Hematopoietic multipotent progenitor cell treated with erythropoietin and hydrocortisone succinate and interleukin-3 and kit ligand, for 4 days (in vitro differentiated cells): Measurements from ENCODE around the gene MITF.
"Not testable (repeated sequence)": the region's sequence is repeated elsewhere in the genome, so short reads cannot be mapped to it uniquely, and the experiment has no call there.

Experiments
- DNase-seq: peaks from one replicate; pipeline ENCODE4 v3.0.0-alpha.2; 2015

MITF gene

DNA sequence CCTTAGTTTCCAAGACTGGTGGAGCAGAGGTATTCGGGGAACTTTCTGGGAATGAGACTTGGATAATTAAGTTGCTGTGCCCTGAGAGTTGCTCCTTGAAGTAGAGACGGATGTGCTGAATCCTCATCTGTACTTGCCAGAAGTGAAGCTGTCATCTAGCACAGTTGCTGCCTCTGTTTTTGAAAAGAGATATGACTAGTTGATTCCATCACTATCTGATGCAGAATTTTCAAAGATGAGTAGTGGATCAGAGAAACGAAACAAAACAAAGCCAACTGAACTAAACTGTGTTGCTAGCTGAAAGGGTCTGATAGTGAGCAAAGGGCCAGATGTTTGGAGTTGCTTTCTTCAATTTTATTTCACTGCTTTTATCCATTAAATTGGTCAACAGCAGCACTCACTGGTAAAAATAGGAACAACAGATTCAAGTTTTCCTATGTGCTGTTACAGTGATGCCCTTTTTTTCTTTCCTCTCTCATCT lies 52.7 kb downstream of the MITF start:
- peak; percentile 90 for DNase-seq

DNA sequence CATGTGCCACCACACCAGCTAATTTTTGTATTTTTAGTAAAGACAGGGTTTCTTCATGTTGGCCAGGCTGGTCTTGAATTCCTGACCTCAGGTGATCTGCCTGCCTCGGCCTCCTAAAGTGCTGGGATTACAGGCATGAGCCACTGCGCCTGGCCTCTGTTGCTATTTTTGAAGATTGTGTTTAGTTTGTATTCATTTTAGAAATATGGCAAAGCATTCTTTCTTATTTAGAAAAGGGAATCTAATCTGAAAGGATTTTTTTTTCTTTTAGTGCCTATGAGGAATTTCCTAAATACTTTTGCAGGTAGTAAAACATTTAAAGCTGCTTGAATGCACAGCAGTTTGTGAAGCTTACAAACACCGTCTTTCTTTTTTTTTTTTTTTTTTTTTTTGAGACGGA lies 56.9 kb downstream of the MITF start:
- DNase-seq = not testable (repeated sequence)

DNA sequence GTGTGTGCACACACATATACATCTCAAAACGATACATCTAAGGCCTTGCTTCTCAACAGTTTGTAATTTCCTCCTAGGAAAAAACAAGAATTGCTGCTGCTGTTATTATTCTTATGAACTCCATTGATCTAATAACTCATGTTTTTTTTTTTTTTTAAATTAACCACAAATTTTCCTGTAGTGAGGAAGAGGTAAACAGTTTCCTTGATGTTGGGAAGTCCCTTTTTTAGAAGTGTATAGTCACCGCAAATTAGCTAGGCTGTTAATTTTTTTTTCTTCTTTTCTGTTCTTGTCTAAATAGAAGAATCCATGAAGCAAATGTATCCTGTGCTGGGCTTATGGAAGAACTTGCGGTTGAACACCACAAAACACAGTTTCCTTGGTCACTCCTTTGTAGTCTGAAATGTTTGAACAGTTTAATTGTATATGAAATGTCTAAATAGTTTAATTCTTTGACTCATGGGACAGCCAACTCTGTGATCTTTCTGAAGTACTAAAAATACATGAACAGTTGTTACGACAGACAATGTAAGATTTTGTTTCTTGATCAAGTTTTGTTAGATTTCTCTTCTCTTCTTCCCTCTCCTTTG lies 64.5 kb downstream of the MITF start:
- no peak for DNase-seq

DNA sequence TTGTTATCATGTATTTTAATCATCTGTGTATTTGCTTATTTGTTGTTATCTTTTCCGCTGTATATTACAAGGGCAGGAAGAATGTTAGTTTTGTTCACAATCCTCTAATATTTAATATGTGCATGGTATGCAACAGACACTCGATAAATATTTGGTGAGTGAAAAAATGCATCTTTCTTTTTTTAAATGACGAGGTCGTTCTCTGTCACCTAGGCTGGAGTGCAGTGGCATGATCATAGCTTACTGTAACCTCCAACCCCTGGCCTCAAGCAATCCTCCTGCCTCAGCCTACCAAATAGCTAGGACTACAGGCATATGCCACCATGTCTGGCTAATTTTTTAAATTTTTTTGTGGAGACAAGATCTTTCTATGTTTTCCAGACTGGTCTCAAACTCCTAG lies 66.2 kb downstream of the MITF start:
- DNase-seq = no peak

DNA sequence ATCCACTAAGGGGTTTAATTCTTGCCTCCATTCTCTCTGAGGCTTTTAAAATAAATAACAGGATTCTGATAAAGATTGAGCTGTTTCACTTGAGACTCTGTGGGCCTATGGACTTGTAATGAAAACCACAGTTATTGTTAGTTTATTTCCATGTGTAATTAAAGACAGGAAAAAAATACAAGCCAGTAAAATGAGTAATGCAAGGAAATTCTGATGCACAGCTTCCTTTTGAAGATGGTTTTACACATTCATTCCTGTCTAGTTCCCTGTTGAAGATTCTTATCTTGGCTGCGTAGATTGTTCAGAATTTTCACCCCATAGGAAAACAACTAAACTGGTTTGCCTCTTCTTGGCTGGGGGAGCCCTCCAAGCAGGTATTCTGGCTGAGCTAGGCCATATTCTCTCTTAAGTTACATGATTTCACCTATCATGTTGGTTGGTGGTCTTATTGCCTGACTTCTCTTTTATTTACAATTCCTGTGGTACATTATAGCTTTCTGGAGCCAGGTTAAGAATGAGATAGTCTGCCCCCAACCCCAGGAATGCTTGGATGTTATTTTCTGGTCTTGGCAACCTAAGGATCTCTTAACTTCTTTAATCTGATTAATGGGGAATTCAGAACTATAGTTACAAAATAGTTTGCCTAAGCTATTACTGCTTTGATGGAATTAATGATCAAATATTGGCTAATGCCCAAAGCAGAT lies 67.6 kb downstream of the MITF start:
- no peak for DNase-seq

DNA sequence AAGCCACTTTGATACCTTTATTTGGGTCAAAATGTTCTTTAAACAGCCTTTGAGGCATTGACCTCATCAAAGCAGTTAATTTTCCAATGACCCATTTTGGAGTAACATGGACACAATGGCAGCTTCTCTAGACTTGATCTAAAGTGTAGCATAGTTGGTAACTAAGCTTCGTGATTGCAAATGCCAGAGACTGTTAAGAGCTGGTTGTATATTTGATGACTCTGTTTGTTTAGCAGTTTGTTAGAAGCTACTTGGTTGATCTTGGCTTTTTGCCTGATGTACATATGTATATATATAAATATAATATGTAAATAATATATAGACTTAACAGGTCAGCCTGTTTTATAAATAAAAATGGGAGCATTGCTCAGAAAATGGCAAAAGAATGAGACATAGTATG lies 68.4 kb downstream of the MITF start:
- no peak for DNase-seq

DNA sequence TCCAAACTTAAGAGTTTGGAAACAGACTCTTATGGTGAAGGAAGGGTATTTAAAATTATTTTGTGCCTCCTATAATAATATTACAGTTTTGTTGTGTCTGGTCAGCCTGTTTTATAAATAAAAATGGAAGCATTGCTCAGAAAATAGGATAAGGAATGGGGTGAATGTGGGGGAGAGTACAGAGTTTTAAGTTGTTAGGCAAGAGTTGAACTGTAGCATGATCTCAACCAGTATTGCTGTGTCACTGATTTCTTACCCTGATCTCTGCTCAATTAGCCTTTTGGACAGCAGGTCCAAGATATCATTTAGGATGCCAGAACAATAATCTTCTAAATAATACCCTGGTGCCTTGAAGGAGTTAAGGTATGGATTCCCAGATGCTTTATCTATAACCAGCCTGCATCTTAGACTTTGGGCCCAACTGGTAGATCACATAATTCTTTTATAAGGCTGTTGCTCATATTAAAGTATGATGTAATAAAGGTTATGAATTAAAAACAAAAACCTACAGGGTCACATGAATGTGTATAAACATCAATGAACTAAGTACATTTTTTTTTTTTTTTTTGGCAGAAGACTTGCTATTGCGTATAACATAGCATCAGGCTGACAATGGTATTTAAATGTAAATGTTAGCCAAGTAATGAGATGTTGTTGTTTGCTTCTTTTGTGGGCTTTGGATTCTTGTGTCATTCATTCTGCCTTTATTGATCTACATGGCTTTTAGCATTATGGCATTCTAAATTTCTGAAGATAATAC lies 70.0 kb downstream of the MITF start:
- DNase-seq = no peak

DNA sequence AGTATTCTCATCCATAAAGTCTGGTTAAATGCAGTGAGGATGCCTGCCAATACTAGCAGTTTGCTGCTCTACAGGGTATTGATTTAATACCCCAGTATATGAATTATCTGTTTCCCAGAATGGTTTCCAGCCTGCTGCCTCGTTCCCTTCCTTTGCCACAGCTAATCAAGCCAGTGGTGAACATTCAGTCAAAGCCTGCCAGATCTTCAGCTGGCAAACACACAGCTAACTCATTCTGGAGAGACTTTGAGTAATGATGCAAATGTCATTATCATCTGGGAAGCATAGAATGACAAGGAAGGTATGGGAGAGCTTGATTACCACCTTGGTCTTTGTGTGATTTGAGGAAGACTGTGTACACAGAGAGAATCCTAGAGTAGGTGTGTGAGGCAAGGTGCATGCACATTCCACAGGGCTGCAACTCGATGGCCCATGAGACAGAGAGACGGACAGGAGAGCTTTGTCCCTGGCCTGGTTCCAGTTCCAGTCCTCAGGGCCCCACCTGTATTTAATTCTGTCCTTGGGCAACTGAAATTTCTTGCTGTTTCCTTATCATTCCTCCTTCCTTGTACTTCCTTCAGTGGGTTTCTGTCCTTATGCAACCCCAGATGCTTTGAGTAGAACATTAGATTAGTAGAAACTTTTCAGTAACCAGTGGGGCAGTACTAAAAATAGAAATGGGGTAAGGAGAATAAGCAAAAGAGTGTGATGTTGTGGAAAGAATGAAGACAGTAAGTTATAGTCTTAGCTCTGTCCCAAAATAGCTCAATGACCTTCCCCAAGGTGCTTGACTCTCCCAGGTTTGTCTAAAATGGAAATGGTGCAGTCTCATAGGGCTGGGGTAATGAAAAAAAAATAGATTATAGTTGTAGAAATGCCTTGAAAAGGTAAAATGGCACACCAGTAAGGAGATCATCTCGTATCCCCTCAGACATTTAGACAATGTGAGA lies 72.5 kb downstream of the MITF start:
- DNase-seq = no peak

DNA sequence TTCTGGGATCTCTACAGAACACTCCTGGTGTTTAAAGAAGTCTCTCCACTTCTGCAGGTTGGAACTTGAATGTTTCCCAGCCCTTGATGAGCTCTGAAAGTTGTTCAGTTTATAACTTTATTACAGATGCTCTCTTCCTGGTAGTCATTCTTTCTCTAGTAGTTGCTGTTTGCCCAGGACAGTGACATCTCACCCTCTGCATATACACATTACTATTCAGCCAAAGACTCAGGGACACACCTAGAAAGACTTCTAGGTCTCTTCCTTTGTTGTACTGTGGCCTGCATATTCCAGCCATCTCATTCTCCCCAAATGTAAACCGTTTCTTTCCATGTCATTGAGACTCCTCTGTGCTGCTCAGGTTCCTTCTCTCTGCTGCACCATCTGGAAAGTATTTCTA lies 76.7 kb downstream of the MITF start:
- no peak for DNase-seq

DNA sequence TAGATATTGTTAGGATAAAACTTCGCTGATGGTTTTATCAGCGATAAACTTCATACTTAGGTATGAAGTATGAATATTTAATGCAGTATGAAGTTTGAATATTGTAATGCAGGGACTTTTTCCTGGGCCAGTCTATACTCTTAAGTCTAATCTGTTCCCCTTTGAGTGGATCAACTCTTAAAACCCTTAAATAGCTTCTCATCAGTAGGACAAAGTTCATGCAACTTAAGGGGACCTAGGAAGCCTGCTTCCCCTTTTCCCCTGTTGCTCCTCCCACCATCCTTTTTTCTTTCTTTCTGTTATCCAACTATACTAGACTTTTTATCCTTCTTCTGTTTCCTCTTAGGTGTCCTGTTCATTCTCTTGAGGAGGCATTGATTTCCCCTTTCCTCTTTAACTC lies 78.7 kb downstream of the MITF start:
- DNase-seq = peak; percentile 11

DNA sequence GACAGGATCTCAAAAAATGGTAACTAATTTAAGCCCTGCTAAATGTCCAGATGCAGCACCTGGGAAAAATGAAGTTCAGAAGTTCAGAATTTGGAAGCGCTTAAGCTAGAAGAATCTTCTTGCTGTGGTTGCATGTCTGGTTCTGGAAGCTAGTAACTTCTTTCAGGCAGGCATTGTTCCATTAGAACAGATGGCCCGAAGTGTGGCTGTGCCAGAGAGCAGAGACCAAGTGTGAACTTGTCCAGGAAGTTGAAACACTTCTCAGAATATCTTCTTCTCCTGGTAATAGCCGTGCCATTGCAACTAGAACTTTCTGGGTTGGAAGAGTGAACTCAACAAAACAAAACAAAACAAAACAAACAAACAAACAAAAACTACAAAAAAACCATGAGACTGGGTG lies 80.0 kb downstream of the MITF start:
- no peak for DNase-seq

DNA sequence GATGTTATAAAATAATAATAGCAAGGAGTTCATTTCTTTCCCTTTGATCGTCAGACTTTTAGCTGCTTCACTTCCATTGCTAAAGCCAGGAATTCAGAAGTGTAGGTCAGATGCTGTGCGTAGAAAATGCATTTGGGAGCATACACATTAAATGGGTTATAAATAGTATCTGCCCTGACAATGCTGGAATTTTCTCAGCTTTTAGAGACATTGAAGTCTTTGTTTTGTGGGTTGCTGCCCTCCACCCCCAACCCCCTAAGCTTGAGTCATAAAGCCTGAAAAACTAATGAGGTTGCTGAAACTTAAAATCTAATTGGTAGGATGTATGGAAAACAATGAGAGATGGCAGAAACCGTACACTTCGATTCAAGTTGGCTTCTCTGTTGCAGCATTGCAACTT lies 81.9 kb downstream of the MITF start:
- DNase-seq = no peak

DNA sequence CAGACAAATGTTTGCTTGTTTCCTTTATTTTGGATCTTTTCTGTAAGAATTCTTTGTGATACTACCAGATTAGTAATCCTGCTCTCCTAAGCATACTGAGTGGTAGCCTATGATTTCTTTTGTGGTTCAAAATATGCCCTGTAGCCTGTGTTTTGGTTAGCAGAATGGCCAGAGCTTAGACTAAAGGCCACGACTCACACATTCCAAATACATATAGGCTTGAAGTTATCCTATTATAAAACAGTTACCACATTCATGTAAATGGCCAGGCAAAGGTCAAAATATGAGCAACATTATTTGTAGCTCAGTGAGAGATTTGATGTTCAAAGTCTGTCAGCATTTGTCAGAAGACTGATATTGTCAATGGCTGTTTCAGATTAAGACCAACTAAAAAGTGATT lies 84.5 kb downstream of the MITF start:
- DNase-seq = no peak

DNA sequence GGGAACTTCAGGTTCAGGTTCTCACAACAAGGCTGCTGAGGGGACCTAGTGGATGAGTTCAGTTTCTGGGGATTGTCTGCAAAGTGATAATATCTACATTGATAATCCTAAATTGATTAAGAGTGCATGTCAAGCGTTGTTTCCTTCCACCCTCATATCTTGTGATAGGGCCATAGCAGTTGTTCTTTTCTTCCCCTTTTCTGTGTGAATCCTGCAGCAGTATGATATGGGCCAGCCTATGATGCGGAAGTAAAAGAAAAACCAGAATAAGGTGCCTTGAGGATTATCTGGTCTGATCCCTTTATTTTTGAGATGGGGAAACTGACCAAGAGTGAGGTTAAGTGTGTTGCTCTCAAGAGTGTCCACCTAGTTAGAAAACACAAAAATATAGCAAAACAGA lies 86.2 kb downstream of the MITF start:
- peak; percentile 74 for DNase-seq

DNA sequence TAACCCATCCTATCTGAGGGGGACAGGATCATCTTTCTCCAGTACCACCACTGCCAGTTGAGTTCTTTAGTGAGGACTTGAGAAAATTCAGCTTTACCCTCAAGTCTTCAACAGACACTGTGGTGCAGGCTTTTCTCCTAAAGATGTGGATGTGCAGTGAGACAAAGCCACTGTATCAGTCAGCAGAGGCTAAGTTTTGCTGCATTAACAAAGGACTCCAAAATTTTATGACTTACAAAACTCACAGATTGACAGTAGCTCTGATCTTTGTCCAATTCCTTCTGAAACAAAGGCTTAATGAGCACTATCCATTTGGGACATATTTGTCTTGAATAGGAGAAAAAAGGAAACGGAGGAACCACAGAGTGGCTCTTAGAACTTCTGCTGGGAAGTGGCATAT lies 87.9 kb downstream of the MITF start:
- DNase-seq = no peak

DNA sequence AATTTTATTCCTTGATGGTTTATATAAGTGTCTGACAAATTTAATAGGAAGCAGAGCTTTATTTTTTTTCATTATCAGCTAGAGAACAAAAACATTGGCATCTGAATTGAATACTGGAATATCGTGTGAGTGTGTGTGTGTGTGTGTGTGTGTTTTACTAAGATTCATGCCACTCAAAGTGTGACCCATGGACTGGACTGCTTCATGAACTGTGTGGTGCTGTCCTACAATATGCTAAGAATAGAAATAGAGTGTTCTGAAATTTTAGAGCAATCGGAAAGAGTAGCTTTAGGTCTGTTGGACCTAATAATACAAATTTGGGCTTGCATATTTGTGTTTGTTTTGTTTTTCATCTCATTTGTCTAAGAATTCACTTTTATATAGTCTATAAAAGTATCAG lies 89.6 kb downstream of the MITF start:
- DNase-seq = no peak

DNA sequence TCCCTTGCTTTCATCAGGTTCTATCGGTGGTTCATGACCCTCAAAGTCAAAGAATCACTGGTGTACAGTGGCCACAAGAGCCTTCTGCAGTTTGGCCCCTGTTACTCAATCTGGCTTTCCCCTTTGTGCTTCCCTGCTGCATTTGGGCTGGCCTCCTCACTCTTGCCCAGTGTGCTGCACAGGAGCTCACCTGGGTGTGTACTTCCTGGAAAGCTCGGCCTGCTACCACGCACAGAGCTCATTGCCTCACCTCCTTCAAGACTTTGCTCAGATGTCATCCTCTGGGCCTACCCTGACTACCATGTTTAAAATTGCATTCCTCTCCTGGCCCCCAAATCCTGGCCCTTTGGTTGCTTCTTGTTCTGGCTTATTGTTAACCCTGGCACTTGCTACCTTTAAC lies 90.9 kb downstream of the MITF start:
- DNase-seq = no peak

DNA sequence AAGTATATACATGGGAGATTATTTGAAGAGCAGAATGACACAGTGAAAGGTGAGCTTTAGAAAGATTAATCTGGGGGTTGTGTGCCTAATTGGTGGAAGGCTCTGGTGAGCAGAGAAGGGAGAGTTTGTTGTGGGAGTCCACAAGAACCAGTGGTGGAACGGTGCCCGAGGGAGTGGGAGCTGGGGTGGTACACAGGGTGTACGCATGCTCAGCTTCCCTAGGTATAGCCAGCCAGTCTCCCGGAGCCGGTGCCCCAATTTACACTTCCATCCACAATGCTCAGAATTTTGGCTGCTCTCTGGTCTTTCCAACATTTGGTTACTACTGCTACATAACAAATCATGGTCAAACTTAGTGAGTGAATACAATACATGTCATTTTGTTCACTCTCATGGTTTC lies 92.5 kb downstream of the MITF start:
- no peak for DNase-seq

DNA sequence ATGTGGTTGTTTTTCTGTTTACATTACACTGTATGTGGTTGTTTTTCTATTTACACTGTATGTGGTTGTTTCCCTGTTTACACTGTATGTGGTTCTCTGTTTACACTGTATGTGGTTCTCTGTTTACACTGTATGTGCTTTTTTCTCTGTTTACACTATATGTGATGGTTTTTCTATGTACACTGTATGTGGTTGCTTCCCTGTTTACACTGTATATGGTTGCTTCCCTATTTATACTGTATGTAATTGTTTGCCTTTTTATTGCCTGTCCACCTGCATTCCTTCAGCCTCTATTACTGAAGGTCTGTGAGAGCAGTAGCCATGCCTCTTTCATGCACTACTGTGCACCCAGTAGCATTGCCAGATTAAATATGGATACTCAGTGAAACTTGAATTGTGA lies 94.3 kb downstream of the MITF start:
- DNase-seq = no peak

DNA sequence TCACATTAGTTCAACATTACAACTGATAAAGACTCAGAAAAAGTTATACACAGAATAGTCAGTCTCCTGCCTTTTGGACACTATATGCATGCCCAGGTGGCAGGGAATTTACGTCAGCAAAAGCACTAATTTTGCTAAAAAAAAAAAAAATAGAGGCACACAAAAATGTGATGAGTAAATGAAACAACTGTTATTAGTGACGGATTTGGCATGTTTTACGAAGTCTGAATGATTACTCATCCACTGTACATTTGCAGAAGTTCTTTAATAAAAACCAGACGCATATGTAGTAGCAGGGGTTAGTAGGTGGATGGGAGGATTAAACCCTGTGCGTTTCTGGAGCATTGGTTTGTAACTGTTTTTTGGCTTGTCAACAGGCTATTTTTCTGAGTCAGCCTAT lies 99.0 kb downstream of the MITF start:
- no peak for DNase-seq

DNA sequence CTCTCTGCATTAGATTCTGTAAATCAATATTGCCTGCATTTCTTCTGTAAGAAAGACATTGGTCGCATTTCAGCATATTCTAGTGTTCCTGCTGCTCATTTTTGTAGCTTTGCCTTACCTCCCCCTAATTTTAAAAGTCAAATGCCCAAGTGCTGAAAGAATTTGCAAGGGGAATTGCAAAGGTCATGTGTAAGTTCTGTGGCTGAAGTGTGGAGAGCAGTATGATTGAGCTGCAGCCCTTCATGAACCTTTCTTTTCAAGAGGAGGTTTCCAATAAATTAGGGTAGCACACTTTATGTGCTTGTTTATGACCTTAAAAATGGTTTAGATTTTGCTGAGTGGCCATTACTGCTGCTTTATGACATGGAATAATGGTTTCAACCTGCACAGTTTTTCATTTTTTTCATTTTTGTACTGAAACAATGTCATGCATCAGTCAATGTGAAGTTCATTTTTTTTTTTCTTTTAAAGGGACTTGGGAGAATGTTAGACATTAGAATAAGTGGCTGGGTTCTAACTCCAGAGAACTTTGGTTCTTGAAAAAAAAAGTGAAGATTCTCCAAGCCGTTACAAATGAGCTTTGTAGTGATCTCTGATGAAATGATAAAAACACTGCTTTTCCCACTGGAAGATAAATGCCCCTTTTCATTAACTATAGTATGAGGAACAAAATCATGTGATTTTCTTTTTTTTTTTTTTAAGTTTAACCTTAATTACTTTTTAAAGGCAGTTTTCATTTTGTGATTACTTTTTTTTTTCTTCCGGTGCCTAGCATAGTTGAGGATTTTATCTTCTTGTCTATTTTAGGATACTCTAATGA lies 99.6 kb downstream of the MITF start:
- no peak for DNase-seq

DNA sequence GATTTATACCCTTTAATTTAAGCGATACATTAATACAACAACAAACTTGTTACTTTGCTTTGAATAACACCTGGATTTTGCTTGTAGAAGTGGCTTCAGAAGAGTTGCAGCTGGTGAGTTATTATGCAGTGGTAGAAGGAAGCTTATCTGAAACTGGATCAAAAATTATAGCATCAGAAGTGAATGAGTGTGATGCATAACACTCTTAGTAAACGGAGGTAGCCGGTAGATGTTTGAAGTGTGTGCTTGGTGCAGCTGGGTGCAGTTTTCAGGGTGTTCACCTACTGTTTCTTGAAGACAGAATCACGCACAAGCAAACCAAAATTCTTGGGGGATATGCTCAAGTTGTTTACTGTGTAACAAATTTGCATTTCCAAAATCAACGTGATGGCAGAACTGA lies 103.1 kb downstream of the MITF start:
- no peak for DNase-seq
